IPS DF 6.9 (cell line): ENCODE measurements around the gene UGP2.

Experiments used
- DNase-seq: peaks from one replicate; pipeline ENCODE4 v3.0.0-alpha.2; 2013; ENCODE audit warnings: low read depth, low spot score
- H3K27ac ChIP-seq: one replicate; pipeline ENCODE4 v1.5.1; 2013; ENCODE audit warnings: low read length, control low read depth
- H3K27me3 ChIP-seq: 2 replicates; pipeline ENCODE4 v1.6.1; 2013; ENCODE audit warnings: mild to moderate bottlenecking, low read length; ENCODE audit not compliant: control insufficient read depth, insufficient read depth
- H3K36me3 ChIP-seq: 2 replicates; pipeline ENCODE4 v1.6.1; 2013; ENCODE audit warnings: low read length; ENCODE audit not compliant: control insufficient read depth, insufficient read depth
- H3K4me1 ChIP-seq: 2 replicates; pipeline ENCODE4 v1.6.1; 2013; ENCODE audit warnings: low read length; ENCODE audit not compliant: control insufficient read depth, insufficient read depth
- H3K4me3 ChIP-seq: 2 replicates; pipeline ENCODE4 v1.5.1; 2013; ENCODE audit warnings: mild to moderate bottlenecking, low read length
- H3K9me3 ChIP-seq: 2 replicates; pipeline ENCODE4 v1.6.1; 2013; ENCODE audit warnings: low read length, inconsistent platforms; ENCODE audit not compliant: control insufficient read depth, insufficient read depth
- WGBS: extraction: QIAGEN DNeasy Blood & Tissue Kit; methylation state at CpG from one replicate; pipeline ENCODE4 v1.1.7; 2013; ENCODE audit warnings: mixed read lengths, missing lambda C conversion rate; ENCODE audit not compliant: insufficient read length, insufficient coverage; 5-methylcytosine and 5-hydroxymethylcytosine counted together

The UGP2 gene

GRCh38 chr2:63875559-63876245, 34.0 kb downstream of the UGP2 start:
- Histone ChIP-seq H3K9me3 (no peaks in the 10 kb centered on the region), H3K36me3 (peaks cover 15% of the 10 kb centered on the region; the same call in 1 of the 2 replicates), H3K4me3 (no peak overlapping the region), H3K27ac (no peak overlapping the region), H3K4me1 (0 out of 2 replicates have a peak, but pooled peaks cover 6% of the 10 kb centered on the region), H3K27me3 (no peaks in the 10 kb centered on the region)
- no peak for DNase-seq
- no CpG with 5 or more reads among the region's 3 CpGs for WGBS

- Histone ChIP-seq H3K36me3 (peaks cover 15% of the 10 kb centered on the region; the same call in 1 of the 2 replicates), H3K9me3 (no peaks in the 10 kb centered on the region), H3K4me3 (no peak overlapping the region), H3K27me3 (no peaks in the 10 kb centered on the region), H3K4me1 (0 out of 2 replicates have a peak, but pooled peaks cover 6% of the 10 kb centered on the region), H3K27ac (no peak overlapping the region)
- WGBS, result no CpG with 5 or more reads among the region's 5 CpGs
- no peak for DNase-seq
These were observed 34.6 kb downstream of the UGP2 start for GRCh38 chr2:63876311-63876710.

- no peak overlapping the region for H3K27ac ChIP-seq
- no peaks in the 10 kb centered on the region for H3K27me3 ChIP-seq
- H3K9me3 ChIP-seq, result no peaks in the 10 kb centered on the region
- no CpG with 5 or more reads among the region's 1 CpG for WGBS
- H3K4me1 ChIP-seq, result 0 out of 2 replicates have a peak, but pooled peaks cover 6% of the 10 kb centered on the region
- peaks cover 18% of the 10 kb centered on the region; the same call in 1 of the 2 replicates for H3K36me3 ChIP-seq
- no peak for DNase-seq
- H3K4me3 ChIP-seq, result no peak overlapping the region
These were observed 36.8 kb downstream of the UGP2 start for GRCh38 chr2:63878486-63878885.

GRCh38 chr2:63879876-63880433, 38.3 kb downstream of the UGP2 start:
- DNase-seq, result no peak
- no peak overlapping the region for H3K27ac ChIP-seq
- WGBS, result no CpG with 5 or more reads among the region's 2 CpGs

GRCh38 chr2:63880625-63881024, 38.9 kb downstream of the UGP2 start:
- no CpG with 5 or more reads among the region's 4 CpGs for WGBS
- no peaks in the 10 kb centered on the region for H3K27me3 ChIP-seq
- no peak overlapping the region for H3K4me3 ChIP-seq
- H3K4me1 ChIP-seq, result 0 out of 2 replicates have a peak, but pooled peaks cover 6% of the 10 kb centered on the region
- no peaks in the 10 kb centered on the region for H3K9me3 ChIP-seq
- peaks cover 19% of the 10 kb centered on the region; the same call in 1 of the 2 replicates for H3K36me3 ChIP-seq
- H3K27ac ChIP-seq, result no peak overlapping the region
- DNase-seq, result no peak

More at GRCh38 chr2:63879876-63880433, 38.3 kb downstream of the UGP2 start:
- Histone ChIP-seq H3K36me3 (peaks cover 18% of the 10 kb centered on the region; the same call in 1 of the 2 replicates), H3K9me3 (no peaks in the 10 kb centered on the region), H3K4me3 (no peak overlapping the region), H3K27me3 (no peaks in the 10 kb centered on the region), H3K4me1 (0 out of 2 replicates have a peak, but pooled peaks cover 6% of the 10 kb centered on the region)

GRCh38 chr2:63881205-63881604, 39.5 kb downstream of the UGP2 start:
- no peaks in the 10 kb centered on the region for H3K27me3 ChIP-seq
- H3K36me3 ChIP-seq, result peaks cover 15% of the 10 kb centered on the region
- no peak overlapping the region for H3K27ac ChIP-seq
- no peaks in the 10 kb centered on the region for H3K9me3 ChIP-seq
- WGBS, result no CpG with 5 or more reads among the region's 2 CpGs
- 0 out of 2 replicates have a peak, but pooled peaks cover 3% of the 10 kb centered on the region for H3K4me1 ChIP-seq
- no peak overlapping the region for H3K4me3 ChIP-seq
- DNase-seq, result no peak

- no peaks in the 10 kb centered on the region for H3K9me3 ChIP-seq
- no CpG with 5 or more reads among the region's 3 CpGs for WGBS
- no peak overlapping the region for H3K27ac ChIP-seq
- H3K4me1 ChIP-seq, result 0 out of 2 replicates have a peak, but pooled peaks cover 3% of the 10 kb centered on the region
- H3K4me3 ChIP-seq, result no peak overlapping the region
- H3K36me3 ChIP-seq, result peaks cover 24% of the 10 kb centered on the region
- DNase-seq, result no peak
- H3K27me3 ChIP-seq, result no peaks in the 10 kb centered on the region
These were observed 40.9 kb downstream of the UGP2 start for GRCh38 chr2:63882395-63883105.

- Histone ChIP-seq H3K36me3 (peaks cover 36% of the 10 kb centered on the region), H3K27ac (no peak overlapping the region), H3K9me3 (no peaks in the 10 kb centered on the region), H3K4me1 (0 out of 2 replicates have a peak, but pooled peaks cover 2% of the 10 kb centered on the region), H3K27me3 (no peaks in the 10 kb centered on the region), H3K4me3 (no peak overlapping the region)
- WGBS, result no CpG with 5 or more reads among the region's 2 CpGs
- no peak for DNase-seq
These were observed 44.7 kb downstream of the UGP2 start for GRCh38 chr2:63886445-63886844.

- H3K4me1 ChIP-seq, result 0 out of 2 replicates have a peak, but pooled peaks cover 2% of the 10 kb centered on the region
- DNase-seq, result no peak
- WGBS, result no CpG with 5 or more reads among the region's 2 CpGs
- H3K9me3 ChIP-seq, result no peaks in the 10 kb centered on the region
- H3K27me3 ChIP-seq, result no peaks in the 10 kb centered on the region
- no peak overlapping the region for H3K4me3 ChIP-seq
- peaks cover 35% of the 10 kb centered on the region for H3K36me3 ChIP-seq
- no peak overlapping the region for H3K27ac ChIP-seq
These were observed 46.4 kb downstream of the UGP2 start for GRCh38 chr2:63888053-63888452.
